ENCODE data around the gene DAPK1. TPM values are rescaled to one million over a fixed set of nuclear protein-coding genes. Genes with fewer than 3 reads are reported as not detected.

Gene DAPK1
- polyA plus RNA-seq, 2 of the 4 experiments (the other 2 are of a cell fraction): 55.2 to 67.2 TPM

- TF ChIP-seq REST (IDR thresholded peaks at IDR 0.05): no peak
- TF ChIP-seq, protein P1, sequence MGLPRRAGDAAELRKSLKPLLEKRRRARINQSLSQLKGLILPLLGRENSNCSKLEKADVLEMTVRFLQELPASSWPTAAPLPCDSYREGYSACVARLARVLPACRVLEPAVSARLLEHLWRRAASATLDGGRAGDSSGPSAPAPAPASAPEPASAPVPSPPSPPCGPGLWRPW (IDR thresholded peaks at IDR 0.05): no peak
- no peak for TF ChIP-seq PHF8 (IDR thresholded peaks at IDR 0.05; ENCODE audit: borderline replicate concordance, low read depth)
- no peak for TF ChIP-seq CEBPB (IDR thresholded peaks at IDR 0.05)
- no peak for TF ChIP-seq EP300 (IDR thresholded peaks at IDR 0.05)
- no peak for TF ChIP-seq ZC3H11A (IDR thresholded peaks at IDR 0.05)
- no peak for TF ChIP-seq RFX5 (IDR thresholded peaks at IDR 0.05)
- no peak for TF ChIP-seq JUN (IDR thresholded peaks at IDR 0.05)
Observed at GRCh38 chr9:87507576-87507975, 9.9 kb downstream of the DAPK1 start (continued).

DNA sequence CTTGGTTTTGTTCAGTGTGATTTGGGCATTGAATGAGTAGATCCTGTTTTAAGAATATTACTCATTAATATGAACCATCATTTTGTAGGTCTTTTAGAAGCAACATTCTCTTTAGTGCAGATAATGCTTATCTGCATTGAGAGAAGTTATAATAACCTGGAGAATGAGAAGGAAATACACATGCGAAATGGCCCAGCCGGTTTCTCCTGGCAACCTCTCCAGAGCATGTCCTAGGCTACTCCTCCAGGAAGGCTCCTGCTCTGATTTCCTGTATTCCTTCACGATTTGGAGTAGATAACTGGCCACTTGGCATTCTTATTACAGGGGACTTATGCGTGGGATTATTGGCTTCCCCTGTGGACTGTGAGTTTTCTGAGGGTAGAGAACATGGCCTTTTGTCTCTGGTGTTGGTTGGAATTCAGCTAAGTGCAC lies 12.6 kb downstream of the DAPK1 start:
- POLR2A ChIA-PET: no interaction called here

DNA sequence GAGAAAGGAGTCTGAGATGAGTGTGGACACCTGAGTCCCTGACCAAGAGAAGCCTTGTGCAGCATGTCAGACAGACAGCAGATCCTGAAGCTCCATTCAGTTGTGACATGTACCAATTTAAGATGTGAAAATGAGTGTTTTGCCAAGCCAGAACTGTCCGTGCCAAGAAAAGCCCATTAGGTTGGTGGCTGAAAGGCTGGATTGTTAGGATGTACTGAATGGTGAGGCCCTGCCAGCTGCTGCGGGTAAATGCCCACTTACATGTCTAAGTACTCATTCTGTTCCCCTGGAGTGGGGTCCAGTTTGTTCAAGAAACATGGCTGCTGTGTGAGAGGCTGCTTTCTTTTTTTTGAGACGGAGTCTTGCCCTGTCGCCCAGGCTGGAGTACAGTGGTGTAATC lies 14.6 kb downstream of the DAPK1 start:
- whole genome bisulfite sequencing (ENCODE audit: missing lambda C conversion rate): 95% methylated on average over 4 of the region's 4 CpGs
- Histone ChIP-seq H3K4me1 (peaks cover 39% of the 10 kb centered on the region), H3K4me2 (no peak overlapping the region), H3K4me3 (no peak overlapping the region), H3K9me3 (no peaks in the 10 kb centered on the region), H3K27ac (no peak overlapping the region)
- DNase-seq (ENCODE audit: low read depth in 1 of 2, low spot score in 1 of 2) (no peak), FAIRE-seq (no peak), ATAC-seq (no peak)
- TF ChIP-seq USF2 (IDR thresholded peaks at IDR 0.05) (no peak), ZNF302 (CRISPR knock-in tag; IDR thresholded peaks at IDR 0.05) (no peak), TP53 (CRISPR knock-in tag; IDR thresholded peaks at IDR 0.05) (no peak), RNF2 (IDR thresholded peaks at IDR 0.05; ENCODE audit: borderline replicate concordance, low read depth) (no peak), HOXA7 (CRISPR knock-in tag; IDR thresholded peaks at IDR 0.05) (no peak), FOSL2 (IDR thresholded peaks at IDR 0.05) (no peak), FOSL2 (CRISPR knock-in tag; IDR thresholded peaks at IDR 0.05) (no peak), GATA3 (IDR thresholded peaks at IDR 0.05; ENCODE audit: borderline replicate concordance) (no peak), E2F6 (IDR thresholded peaks at IDR 0.05; ENCODE audit: borderline replicate concordance, low read depth) (no peak), EHF (CRISPR knock-in tag; IDR thresholded peaks at IDR 0.05) (no peak)
- TF ChIP-seq, protein P2, sequence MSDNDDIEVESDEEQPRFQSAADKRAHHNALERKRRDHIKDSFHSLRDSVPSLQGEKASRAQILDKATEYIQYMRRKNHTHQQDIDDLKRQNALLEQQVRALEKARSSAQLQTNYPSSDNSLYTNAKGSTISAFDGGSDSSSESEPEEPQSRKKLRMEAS (IDR thresholded peaks at IDR 0.05): no peak
- TF ChIP-seq, protein P3, sequence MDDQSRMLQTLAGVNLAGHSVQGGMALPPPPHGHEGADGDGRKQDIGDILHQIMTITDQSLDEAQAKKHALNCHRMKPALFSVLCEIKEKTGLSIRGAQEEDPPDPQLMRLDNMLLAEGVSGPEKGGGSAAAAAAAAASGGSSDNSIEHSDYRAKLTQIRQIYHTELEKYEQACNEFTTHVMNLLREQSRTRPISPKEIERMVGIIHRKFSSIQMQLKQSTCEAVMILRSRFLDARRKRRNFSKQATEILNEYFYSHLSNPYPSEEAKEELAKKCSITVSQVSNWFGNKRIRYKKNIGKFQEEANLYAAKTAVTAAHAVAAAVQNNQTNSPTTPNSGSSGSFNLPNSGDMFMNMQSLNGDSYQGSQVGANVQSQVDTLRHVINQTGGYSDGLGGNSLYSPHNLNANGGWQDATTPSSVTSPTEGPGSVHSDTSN (IDR thresholded peaks at IDR 0.05): no peak
- POLR2A ChIA-PET: no interaction called here
- CTCF ChIA-PET: interaction anchor here (0.6 to 1.2 kb wide), 2 partner anchors 76 to 1635 kb away, joined by 3 to 4 read pairs; no protein-coding TSS in a partner anchor

More for the DNA sequence above, 12.6 kb downstream of the DAPK1 start:
- DNase-seq (ENCODE audit: low read depth in 1 of 2, low spot score in 1 of 2): no peak
- Histone ChIP-seq H3K4me1 (peaks cover 39% of the 10 kb centered on the region), H3K4me3 (no peak overlapping the region), H3K4me2 (no peak overlapping the region), H3K27ac (no peak overlapping the region), H3K9me3 (no peaks in the 10 kb centered on the region)
- TF ChIP-seq MYC (IDR thresholded peaks at IDR 0.05; ENCODE audit: borderline replicate concordance, low read length) (no peak), HEYL (CRISPR knock-in tag; IDR thresholded peaks at IDR 0.05) (no peak), BHLHE40 (IDR thresholded peaks at IDR 0.05; ENCODE audit: low read depth, low read length) (no peak), RAD21 (conservative IDR thresholded peaks at IDR 0.05 in 1 of 2, IDR thresholded peaks at IDR 0.05 in 1 of 2) (no peak)
- TF ChIP-seq, protein P4, sequence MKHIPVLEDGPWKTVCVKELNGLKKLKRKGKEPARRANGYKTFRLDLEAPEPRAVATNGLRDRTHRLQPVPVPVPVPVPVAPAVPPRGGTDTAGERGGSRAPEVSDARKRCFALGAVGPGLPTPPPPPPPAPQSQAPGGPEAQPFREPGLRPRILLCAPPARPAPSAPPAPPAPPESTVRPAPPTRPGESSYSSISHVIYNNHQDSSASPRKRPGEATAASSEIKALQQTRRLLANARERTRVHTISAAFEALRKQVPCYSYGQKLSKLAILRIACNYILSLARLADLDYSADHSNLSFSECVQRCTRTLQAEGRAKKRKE (CRISPR knock-in tag; IDR thresholded peaks at IDR 0.05; ENCODE audit: low read depth): no peak
- CTCF ChIA-PET: no interaction called here
- ATAC-seq: no peak
- FAIRE-seq: no peak
- WGBS (ENCODE audit: missing lambda C conversion rate): 86% methylated on average over 4 of the region's 4 CpGs

Data from A549 (cell line).